ENCODE results near the gene SLC39A11. TPM values are rescaled to one million over a fixed set of nuclear protein-coding genes. Genes with fewer than 3 reads are reported as not detected.

SLC39A11 gene
- total RNA-seq, 2 donors from 2014 or later: 27.8 to 39.6 TPM

DNA sequence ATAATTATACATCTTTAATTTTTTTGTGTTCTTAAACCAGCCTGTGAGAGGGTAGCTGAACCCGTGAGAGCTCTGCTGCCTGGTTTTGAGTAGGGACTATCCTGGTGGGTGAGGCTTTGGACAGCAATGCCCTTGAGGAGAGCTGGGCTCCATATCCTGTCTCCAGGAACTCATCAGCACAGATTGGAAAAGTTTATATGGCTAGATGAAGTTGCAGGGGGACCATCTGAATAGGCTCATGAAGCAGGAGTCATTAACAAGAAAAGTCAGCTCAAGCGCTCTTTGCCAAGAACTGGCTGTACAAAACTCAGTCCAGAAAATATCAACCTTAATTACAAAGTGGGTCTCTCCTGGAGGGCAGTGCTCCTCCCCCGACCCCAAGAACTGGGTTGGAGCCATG, 38.5 kb upstream of the SLC39A11 start:
- no peaks in the 10 kb centered on the region for H3K36me3 ChIP-seq (replicated peaks in 1 of 2; ENCODE audit: insufficient read depth in 1 of 2, low read depth in 2 of 2)
- ATAC-seq: no peak

GRCh38 chr17:73128496-73128895, 36.0 kb upstream of the SLC39A11 start:
- no peak for ATAC-seq
- H3K4me1 ChIP-seq: no peaks in the 10 kb centered on the region
- H3K9me3 ChIP-seq: no peaks in the 10 kb centered on the region
- intact Hi-C loops (cut with DNase I): no loop called here
- no peak for DNase-seq
- 51 to 89% methylated on average over 3 of the region's 3 CpGs for WGBS, 2 donors
- no peak overlapping the region for H3K4me3 ChIP-seq
- H3K27me3 ChIP-seq: no peaks in the 10 kb centered on the region
- H3K27ac ChIP-seq: no peak overlapping the region
- TF ChIP-seq POLR2A (IDR thresholded peaks at IDR 0.05) (no peak), CTCF (IDR thresholded peaks at IDR 0.05) (no peak)
- H3K36me3 ChIP-seq (replicated peaks in 1 of 2; ENCODE audit: insufficient read depth in 1 of 2, low read depth in 2 of 2): no peaks in the 10 kb centered on the region

More for the DNA sequence above, 38.5 kb upstream of the SLC39A11 start:
- Histone ChIP-seq H3K4me3 (no peak overlapping the region), H3K4me1 (no peaks in the 10 kb centered on the region), H3K27ac (no peak overlapping the region), H3K27me3 (no peaks in the 10 kb centered on the region), H3K9me3 (no peaks in the 10 kb centered on the region)
- intact Hi-C loops (cut with DNase I): no loop called here
- no peak for TF ChIP-seq POLR2A (IDR thresholded peaks at IDR 0.05)
- TF ChIP-seq CTCF (IDR thresholded peaks at IDR 0.05): no peak
- WGBS, 2 donors: 79 to 81% methylated on average over 3 of the region's 3 CpGs
- DNase-seq: no peak

- H3K4me1 ChIP-seq: no peaks in the 10 kb centered on the region
- 80 to 93% methylated on average over 8 of the region's 8 CpGs for WGBS, 2 donors
Measured at GRCh38 chr17:73126716-73127473, 34.4 kb upstream of the SLC39A11 start.

GRCh38 chr17:73123606-73124320, 31.3 kb upstream of the SLC39A11 start:
- intact Hi-C loops (cut with DNase I): no loop called here
- Histone ChIP-seq H3K4me3 (no peak overlapping the region), H3K27me3 (no peaks in the 10 kb centered on the region), H3K27ac (no peak overlapping the region), H3K9me3 (no peaks in the 10 kb centered on the region), H3K36me3 (replicated peaks in 1 of 2; ENCODE audit: insufficient read depth in 1 of 2, low read depth in 2 of 2) (no peaks in the 10 kb centered on the region), H3K4me1 (no peaks in the 10 kb centered on the region)
- ATAC-seq (no peak), DNase-seq (no peak)
- 83 to 86% methylated on average over 7 of the region's 7 CpGs for WGBS, 2 donors
- TF ChIP-seq POLR2A (IDR thresholded peaks at IDR 0.05) (no peak), CTCF (IDR thresholded peaks at IDR 0.05) (no peak)

More at GRCh38 chr17:73126716-73127473, 34.4 kb upstream of the SLC39A11 start:
- Histone ChIP-seq H3K9me3 (no peaks in the 10 kb centered on the region), H3K4me3 (no peak overlapping the region), H3K27ac (no peak overlapping the region), H3K36me3 (replicated peaks in 1 of 2; ENCODE audit: insufficient read depth in 1 of 2, low read depth in 2 of 2) (no peaks in the 10 kb centered on the region), H3K27me3 (no peaks in the 10 kb centered on the region)
- intact Hi-C loops (cut with DNase I): no loop called here
- DNase-seq (no peak), ATAC-seq (no peak)
- TF ChIP-seq CTCF (IDR thresholded peaks at IDR 0.05) (no peak), POLR2A (IDR thresholded peaks at IDR 0.05) (no peak)

All from body of pancreas (tissue), 4 donors.